Loucy (cell line): Measurements from ENCODE around the gene RGL3.
A peak's percentile ranks its signal among the peaks of the same experiment; 100 is the strongest.
"Not testable (repeated sequence)": the region's sequence is repeated elsewhere in the genome, so short reads cannot be mapped to it uniquely, and the experiment has no call there.

ENCODE experiments used
- H2AFZ ChIP-seq: fragments of 200-600 bp; sonication (generic); 2 replicates; pipeline ENCODE4 v1.6.0; 2016; ENCODE audit warnings: antibody characterized with exemption, mild to moderate bottlenecking, low read length, moderate library complexity
- H3F3A ChIP-seq: fragments of 200-600 bp; 2 replicates; pipeline ENCODE4 v1.6.0; 2016; ENCODE audit warnings: antibody characterized with exemption, low read depth, mild to moderate bottlenecking
- H3K27me3 ChIP-seq: fragments of 200-600 bp; sonication (generic); 2 replicates; pipeline ENCODE4 v1.6.1; 2014; ENCODE audit warnings: low read length, mild to moderate bottlenecking; ENCODE audit not compliant: insufficient read depth, poor library complexity, severe bottlenecking
- H3K36me3 ChIP-seq: fragments of 200-600 bp; sonication (generic); 2 replicates; pipeline ENCODE4 v1.6.1; 2016; ENCODE audit warnings: low read length; ENCODE audit not compliant: insufficient read depth
- H3K4me1 ChIP-seq: fragments of 200-600 bp; sonication (generic); 2 replicates; pipeline ENCODE4 v1.5.1; 2014; ENCODE audit warnings: low read length, mild to moderate bottlenecking; ENCODE audit not compliant: insufficient read depth, poor library complexity, severe bottlenecking
- H3K4me2 ChIP-seq: fragments of 200-600 bp; sonication (generic); 2 replicates; pipeline ENCODE4 v1.6.0; 2014; ENCODE audit warnings: antibody characterized with exemption, low read length, low read depth, mild to moderate bottlenecking; ENCODE audit not compliant: poor library complexity, severe bottlenecking
- H3K4me3 ChIP-seq: fragments of 200-600 bp; sonication (generic); 2 replicates; pipeline ENCODE4 v1.5.1; 2014; ENCODE audit warnings: low read length, mild to moderate bottlenecking, mixed read lengths; ENCODE audit not compliant: poor library complexity, severe bottlenecking
- H3K79me2 ChIP-seq: fragments of 200-600 bp; sonication (generic); 2 replicates; pipeline ENCODE4 v1.6.1; 2014; ENCODE audit warnings: low read length; ENCODE audit not compliant: insufficient read depth
- H3K9ac ChIP-seq: fragments of 200-600 bp; sonication (generic); 2 replicates; pipeline ENCODE4 v1.6.0; 2014; ENCODE audit warnings: mild to moderate bottlenecking, low read depth, low read length, moderate library complexity; ENCODE audit not compliant: poor library complexity, severe bottlenecking
- H3K9me2 ChIP-seq: fragments of 200-600 bp; sonication (generic); replicated peaks from 2 replicates; pipeline ENCODE4 v1.6.1; 2016; ENCODE audit warnings: low read depth, low read length, mixed read lengths
- H3K9me3 ChIP-seq: fragments of 200-600 bp; sonication (generic); 2 replicates; pipeline ENCODE4 v1.6.1; 2014; ENCODE audit warnings: mild to moderate bottlenecking, antibody characterized with exemption, low read length, low read depth; ENCODE audit not compliant: insufficient read depth
- H4K20me1 ChIP-seq: fragments of 200-600 bp; sonication (generic); 2 replicates; pipeline ENCODE4 v1.6.0; 2014; ENCODE audit warnings: antibody characterized with exemption, low read length, mild to moderate bottlenecking; ENCODE audit not compliant: insufficient read depth, poor library complexity, severe bottlenecking
- CTCF ChIP-seq: fragments of 200-600 bp; sonication (generic); conservative IDR thresholded peaks from 2 replicates; pipeline ENCODE4 v1.5.1; 2014; ENCODE audit warnings: mild to moderate bottlenecking, antibody characterized with exemption, low read length
- EZH2phosphoT487 ChIP-seq: fragments of 200-600 bp; IDR thresholded peaks from 2 replicates; pipeline ENCODE4 v1.6.1; 2018; ENCODE audit warnings: antibody characterized with exemption, mild to moderate bottlenecking, moderate library complexity, borderline replicate concordance

The RGL3 gene

GRCh38 chr19:11457115-11457514, 38.0 kb upstream of the RGL3 start:
- Histone ChIP-seq H3K36me3 (no peaks in the 10 kb centered on the region), H4K20me1 (no peaks in the 10 kb centered on the region)
- TF ChIP-seq CTCF = no peak
- TF ChIP-seq EZH2phosphoT487 = no peak

GRCh38 chr19:11456659-11457058, 37.5 kb upstream of the RGL3 start:
- Histone ChIP-seq H3K4me2 (no peak overlapping the region), H3K4me3 (no peak overlapping the region), H3K36me3 (no peaks in the 10 kb centered on the region), H3K4me1 (no peaks in the 10 kb centered on the region), H3K9me3 (no peaks in the 10 kb centered on the region), H3K9ac (no peak overlapping the region), H3F3A (no peaks in the 10 kb centered on the region), H4K20me1 (no peaks in the 10 kb centered on the region), H2AFZ (no peak overlapping the region), H3K9me2 (no peaks in the 10 kb centered on the region), H3K79me2 (no peaks in the 10 kb centered on the region), H3K27me3 (no peaks in the 10 kb centered on the region)
- TF ChIP-seq CTCF = no peak
- no peak for TF ChIP-seq EZH2phosphoT487

More at GRCh38 chr19:11457115-11457514, 38.0 kb upstream of the RGL3 start:
- Histone ChIP-seq H3K4me2 (no peak overlapping the region), H3K27me3 (no peaks in the 10 kb centered on the region), H3K9me3 (no peaks in the 10 kb centered on the region), H3K9ac (no peak overlapping the region), H3K9me2 (no peaks in the 10 kb centered on the region), H3F3A (no peaks in the 10 kb centered on the region), H2AFZ (no peak overlapping the region), H3K4me1 (no peaks in the 10 kb centered on the region), H3K4me3 (no peak overlapping the region), H3K79me2 (no peaks in the 10 kb centered on the region)

- H3K27me3 ChIP-seq, H2AFZ ChIP-seq, H3K4me1 ChIP-seq, H3K36me3 ChIP-seq, H3F3A ChIP-seq, H3K79me2 ChIP-seq, H3K9me3 ChIP-seq, H3K4me3 ChIP-seq, H3K9ac ChIP-seq, H3K9me2 ChIP-seq, H4K20me1 ChIP-seq, H3K4me2 ChIP-seq: not testable (repeated sequence)
Measured at GRCh38 chr19:11455233-11455554, 36.1 kb upstream of the RGL3 start.

GRCh38 chr19:11453468-11454341, 34.6 kb upstream of the RGL3 start:
- Histone ChIP-seq H3K4me2 (no peak overlapping the region), H3K36me3 (peaks cover 7% of the 10 kb centered on the region; the same call in 1 of the 2 replicates), H3K9ac (peak overlapping the region; percentile 17), H3K27me3 (no peaks in the 10 kb centered on the region), H3K4me1 (no peaks in the 10 kb centered on the region), H3K9me3 (no peaks in the 10 kb centered on the region), H3K4me3 (no peak overlapping the region), H3F3A (no peaks in the 10 kb centered on the region), H3K79me2 (no peaks in the 10 kb centered on the region), H4K20me1 (no peaks in the 10 kb centered on the region), H2AFZ (no peak overlapping the region), H3K9me2 (no peaks in the 10 kb centered on the region)
- TF ChIP-seq CTCF (peak; percentile 68), EZH2phosphoT487 (no peak)
